ENCODE data around the gene FAM222B. TPM values are rescaled to one million over a fixed set of nuclear protein-coding genes. Genes with fewer than 3 reads are reported as not detected.

Gene FAM222B
- total RNA-seq, 1 donor from 2014 or later: 3.2 TPM

GRCh38 chr17:28728364-28729200 is 114.0 kb downstream of the FAM222B start, which contains the start of gene NEK8:
TSS of gene NEK8 (plus strand) at chr17:28728788. CDS start at chr17:28728814, 26 bp downstream.
- DNase-seq (ENCODE audit: low read depth) (peak; percentile 96), FAIRE-seq (no peak)
- no peaks in the 10 kb centered on the region for H3K27me3 ChIP-seq (ENCODE audit: control insufficient read depth, insufficient read depth, low read length)
- TF ChIP-seq CTCF (IDR thresholded peaks at IDR 0.05; ENCODE audit: insufficient read depth, low read length, severe bottlenecking): no peak
- H3K36me3 ChIP-seq (ENCODE audit: control insufficient read depth, insufficient read depth, low read length): peaks cover 7% of the 10 kb centered on the region
- H3K4me3 ChIP-seq (ENCODE audit: low read depth, low read length): peak within 1 kb of the TSS; percentile 79

GRCh38 chr17:28726627-28727491 is 115.7 kb downstream of the FAM222B start:
- TF ChIP-seq CTCF (IDR thresholded peaks at IDR 0.05; ENCODE audit: insufficient read depth, low read length, severe bottlenecking): peak; percentile 98
- no peak for FAIRE-seq
- H3K36me3 ChIP-seq (ENCODE audit: control insufficient read depth, insufficient read depth, low read length): peaks cover 18% of the 10 kb centered on the region
- H3K27me3 ChIP-seq (ENCODE audit: control insufficient read depth, insufficient read depth, low read length): no peaks in the 10 kb centered on the region
- DNase-seq (ENCODE audit: low read depth): peak; percentile 87
- H3K4me3 ChIP-seq (ENCODE audit: low read depth, low read length): peak overlapping the region; percentile 72

- peak within 1 kb of the TSS; percentile 72 for H3K4me3 ChIP-seq (ENCODE audit: low read depth, low read length)
- H3K36me3 ChIP-seq (ENCODE audit: control insufficient read depth, insufficient read depth, low read length): peaks cover 21% of the 10 kb centered on the region
- no peaks in the 10 kb centered on the region for H3K27me3 ChIP-seq (ENCODE audit: control insufficient read depth, insufficient read depth, low read length)
- TF ChIP-seq CTCF (IDR thresholded peaks at IDR 0.05; ENCODE audit: insufficient read depth, low read length, severe bottlenecking): no peak
- no peak for FAIRE-seq
- DNase-seq (ENCODE audit: low read depth): no peak
Measured at GRCh38 chr17:28726226-28726626, 116.4 kb downstream of the FAM222B start, which contains the start of gene TLCD1. TSS of gene TLCD1 (minus strand) at chr17:28726233. CDS start at chr17:28726097, 136 bp downstream.

- Histone ChIP-seq H3K4me3 (ENCODE audit: low read depth, low read length) (peak overlapping the region; percentile 72), H3K27me3 (ENCODE audit: control insufficient read depth, insufficient read depth, low read length) (no peaks in the 10 kb centered on the region), H3K36me3 (ENCODE audit: control insufficient read depth, insufficient read depth, low read length) (peaks cover 23% of the 10 kb centered on the region)
- no peak for TF ChIP-seq CTCF (IDR thresholded peaks at IDR 0.05; ENCODE audit: insufficient read depth, low read length, severe bottlenecking)
- peak; percentile 63 for DNase-seq (ENCODE audit: low read depth)
- no peak for FAIRE-seq
Measured at GRCh38 chr17:28725660-28726225, 116.8 kb downstream of the FAM222B start.

GRCh38 chr17:28725166-28725659 is 117.4 kb downstream of the FAM222B start:
- Histone ChIP-seq H3K27me3 (ENCODE audit: control insufficient read depth, insufficient read depth, low read length) (no peaks in the 10 kb centered on the region), H3K36me3 (ENCODE audit: control insufficient read depth, insufficient read depth, low read length) (peaks cover 23% of the 10 kb centered on the region), H3K4me3 (ENCODE audit: low read depth, low read length) (peak overlapping the region; percentile 72)
- DNase-seq (ENCODE audit: low read depth) (peak; percentile 54), FAIRE-seq (no peak)
- TF ChIP-seq CTCF (IDR thresholded peaks at IDR 0.05; ENCODE audit: insufficient read depth, low read length, severe bottlenecking): peak; percentile 8
